Gastroesophageal sphincter (tissue), 3 donors: ENCODE data around the gene RSPO1.

Source experiments
- EP300 ChIP-seq: sonication (generic); formaldehyde crosslinking; IDR thresholded peaks from one replicate; pipeline ENCODE4 v1.6.1; 2017; ENCODE audit warnings: antibody characterized with exemption, mild to moderate bottlenecking
- POLR2A ChIP-seq, 2 donors: fragments of 450-650 bp; IDR thresholded peaks; one replicate each; pipeline ENCODE4 v1.6.1; 2017; ENCODE audit warnings: antibody characterized with exemption in 2 of 2, mild to moderate bottlenecking in 2 of 2, moderate library complexity in 1 of 2
- POLR2AphosphoS5 ChIP-seq: sonication (generic); formaldehyde crosslinking; IDR thresholded peaks from one replicate; pipeline ENCODE4 v1.6.1; 2017; ENCODE audit warnings: antibody characterized with exemption
- TF ChIP-seq, protein P1 (sequence below), 4 experiments: fragments of 200-600 bp in 2 of 4; fragments of 450-650 bp in 2 of 4; sonication (generic) in 1 of 4; IDR thresholded peaks; one replicate each; pipeline ENCODE4 v1.5.1; 2017 to 2019; ENCODE audit warnings: antibody characterized with exemption in 4 of 4, mild to moderate bottlenecking in 2 of 4, moderate library complexity in 2 of 4

- TF ChIP-seq POLR2A (IDR thresholded peaks at IDR 0.05) (peak; percentile 84 to 85), POLR2AphosphoS5 (peak; percentile 96), EP300 (no peak)
- TF ChIP-seq, protein P1, sequence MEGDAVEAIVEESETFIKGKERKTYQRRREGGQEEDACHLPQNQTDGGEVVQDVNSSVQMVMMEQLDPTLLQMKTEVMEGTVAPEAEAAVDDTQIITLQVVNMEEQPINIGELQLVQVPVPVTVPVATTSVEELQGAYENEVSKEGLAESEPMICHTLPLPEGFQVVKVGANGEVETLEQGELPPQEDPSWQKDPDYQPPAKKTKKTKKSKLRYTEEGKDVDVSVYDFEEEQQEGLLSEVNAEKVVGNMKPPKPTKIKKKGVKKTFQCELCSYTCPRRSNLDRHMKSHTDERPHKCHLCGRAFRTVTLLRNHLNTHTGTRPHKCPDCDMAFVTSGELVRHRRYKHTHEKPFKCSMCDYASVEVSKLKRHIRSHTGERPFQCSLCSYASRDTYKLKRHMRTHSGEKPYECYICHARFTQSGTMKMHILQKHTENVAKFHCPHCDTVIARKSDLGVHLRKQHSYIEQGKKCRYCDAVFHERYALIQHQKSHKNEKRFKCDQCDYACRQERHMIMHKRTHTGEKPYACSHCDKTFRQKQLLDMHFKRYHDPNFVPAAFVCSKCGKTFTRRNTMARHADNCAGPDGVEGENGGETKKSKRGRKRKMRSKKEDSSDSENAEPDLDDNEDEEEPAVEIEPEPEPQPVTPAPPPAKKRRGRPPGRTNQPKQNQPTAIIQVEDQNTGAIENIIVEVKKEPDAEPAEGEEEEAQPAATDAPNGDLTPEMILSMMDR (IDR thresholded peaks at IDR 0.05), result no peak
Observed at GRCh38 chr1:37595440-37596181, 39.1 kb downstream of the RSPO1 start, which contains the start of gene GNL2.
